ENCODE data around the gene APOL3. TPM values are rescaled to one million over a fixed set of nuclear protein-coding genes. Genes with fewer than 3 reads are reported as not detected.
"Not testable (repeated sequence)": the region's sequence is repeated elsewhere in the genome, so short reads cannot be mapped to it uniquely, and the experiment has no call there.

Gene APOL3
- total RNA-seq, 4 donors from 2014 or later: 60.9 to 149 (median 91.1) TPM

GRCh38 chr22:36193171-36193570 is 32.6 kb upstream of the APOL3 start:
- 82 to 86% methylated on average over 3 of the region's 3 CpGs for WGBS, 2 donors
- Histone ChIP-seq H3K27ac (no peak overlapping the region), H3K4me3 (no peak overlapping the region), H3K4me1 (peaks cover 0 to 24% (median 12%) of the 10 kb centered on the region in 4 donors), H3K9me3 (no peaks in the 10 kb centered on the region), H3K27me3 (no peaks in the 10 kb centered on the region), H3K36me3 (no peaks in the 10 kb centered on the region)
- DNase-seq (ENCODE audit: low spot score in 2 of 2): no peak
- TF ChIP-seq EP300 (IDR thresholded peaks at IDR 0.05): no peak
- no peak for TF ChIP-seq POLR2A (IDR thresholded peaks at IDR 0.05)
- no peak for TF ChIP-seq CTCF (IDR thresholded peaks at IDR 0.05)

DNA sequence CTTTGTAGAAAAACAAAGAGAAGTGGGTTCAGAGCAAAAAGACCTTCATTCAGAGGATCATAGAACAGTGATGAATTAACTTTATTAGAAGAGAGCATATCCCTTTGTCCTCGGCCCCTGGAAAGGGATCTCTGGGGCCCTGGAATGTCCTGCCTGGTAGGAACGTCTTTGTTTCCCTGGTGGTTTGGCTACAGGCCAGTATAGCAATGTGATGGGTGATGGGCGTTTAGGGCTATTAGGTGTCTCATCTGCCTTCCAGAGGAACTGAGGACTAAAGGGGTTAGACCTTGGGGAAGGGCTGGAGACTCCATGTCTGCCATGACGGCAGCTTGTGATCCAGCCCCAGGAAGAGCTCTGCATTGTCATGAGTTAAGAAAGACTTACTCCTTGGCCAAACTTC is 32.0 kb upstream of the APOL3 start:
- Histone ChIP-seq H3K4me3 (no peak overlapping the region), H3K9me3 (no peaks in the 10 kb centered on the region), H3K4me1 (peaks cover 0 to 17% (median 9%) of the 10 kb centered on the region in 4 donors), H3K27ac (no peak overlapping the region), H3K27me3 (no peaks in the 10 kb centered on the region), H3K36me3 (no peaks in the 10 kb centered on the region)
- no peak for DNase-seq (ENCODE audit: low spot score in 2 of 2)
- 32 to 52% methylated on average over 4 of the region's 4 CpGs for WGBS, 2 donors
- TF ChIP-seq POLR2A (IDR thresholded peaks at IDR 0.05): no peak
- no peak for TF ChIP-seq CTCF (IDR thresholded peaks at IDR 0.05)

DNA sequence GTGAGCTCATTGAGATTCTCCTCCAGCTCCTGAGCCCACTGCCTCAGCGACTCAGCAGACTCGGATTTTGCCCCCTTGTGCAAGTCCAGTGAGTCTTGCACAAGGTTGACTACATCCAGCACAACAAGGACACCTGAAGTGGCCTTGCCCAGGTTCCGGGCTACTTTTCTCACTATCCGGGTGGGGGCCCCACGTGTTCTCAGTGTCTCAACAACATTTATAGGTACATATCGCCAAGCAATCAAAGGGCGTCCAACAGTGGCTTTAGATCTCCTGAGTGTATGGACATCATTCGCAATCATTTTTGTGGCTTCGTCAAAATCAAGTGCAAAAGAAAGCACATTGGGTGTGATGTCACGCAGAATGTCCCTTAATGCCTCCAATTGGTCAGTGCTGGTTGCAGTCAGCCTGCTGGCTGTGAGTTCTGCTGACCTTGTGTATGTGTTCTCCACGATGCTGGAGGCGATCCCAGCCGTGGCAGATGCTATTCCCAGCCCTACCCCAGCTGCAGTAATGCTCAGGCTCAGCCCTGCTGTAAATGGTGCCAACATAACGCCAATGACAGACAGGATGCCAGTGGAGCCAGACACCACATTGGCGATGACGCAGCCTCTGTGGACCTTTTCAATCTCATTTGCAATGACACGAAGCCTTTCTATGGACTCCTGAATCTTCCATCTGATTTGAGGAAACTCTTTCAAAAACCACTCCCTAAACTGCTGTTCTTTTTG is 30.7 kb upstream of the APOL3 start:
- H3K4me1 ChIP-seq: peaks cover 0 to 5% (median 2%) of the 10 kb centered on the region in 4 donors
- H3K9me3 ChIP-seq: no peaks in the 10 kb centered on the region
- DNase-seq (ENCODE audit: low spot score in 2 of 2): peak; percentile 41 to 43
- H3K36me3 ChIP-seq: no peaks in the 10 kb centered on the region
- no peaks in the 10 kb centered on the region for H3K27me3 ChIP-seq
- 71 to 82% methylated on average over 17 of the region's 17 CpGs for WGBS, 2 donors
- H3K27ac ChIP-seq: no peak overlapping the region
- no peak overlapping the region for H3K4me3 ChIP-seq
- TF ChIP-seq POLR2A (IDR thresholded peaks at IDR 0.05): no peak
- TF ChIP-seq CTCF (IDR thresholded peaks at IDR 0.05): no peak
- no peak for TF ChIP-seq EP300 (IDR thresholded peaks at IDR 0.05)

DNA sequence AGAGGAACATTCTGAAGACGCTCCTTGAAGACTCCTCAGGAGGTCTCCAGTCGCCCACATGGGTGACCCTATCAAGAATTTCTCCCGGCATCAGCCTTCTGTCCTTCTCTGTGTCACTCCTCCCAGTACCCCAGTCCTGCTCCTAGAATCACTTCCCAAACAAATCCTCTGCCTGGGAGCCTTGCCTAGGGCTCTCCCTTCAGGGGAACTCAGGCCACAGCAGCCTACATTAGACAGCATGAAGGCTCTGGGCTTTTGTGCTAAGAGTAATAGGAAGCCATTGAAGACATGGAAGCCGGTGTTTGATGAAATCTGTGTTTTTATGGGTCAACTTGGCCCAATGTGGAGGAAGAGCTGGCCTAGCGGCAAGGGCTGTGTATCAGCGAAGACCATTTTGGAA is 27.3 kb upstream of the APOL3 start:
- not testable (repeated sequence) for H3K4me1 ChIP-seq; H3K9me3 ChIP-seq; DNase-seq (ENCODE audit: low spot score in 2 of 2); H3K4me3 ChIP-seq; H3K36me3 ChIP-seq; H3K27me3 ChIP-seq; H3K27ac ChIP-seq
- 88 to 98% methylated on average over 3 of the region's 6 CpGs for WGBS, 2 donors

- Histone ChIP-seq H3K4me3 (no peak overlapping the region), H3K36me3 (no peaks in the 10 kb centered on the region), H3K4me1 (peaks cover 0 to 8% (median 0%) of the 10 kb centered on the region in 4 donors), H3K9me3 (no peaks in the 10 kb centered on the region), H3K27me3 (no peaks in the 10 kb centered on the region), H3K27ac (no peak overlapping the region)
- 86 to 88% methylated on average over 14 of the region's 14 CpGs for WGBS, 2 donors
- TF ChIP-seq EP300 (IDR thresholded peaks at IDR 0.05) (no peak), CTCF (IDR thresholded peaks at IDR 0.05) (no peak), POLR2A (IDR thresholded peaks at IDR 0.05) (no peak)
- no peak for DNase-seq (ENCODE audit: low spot score in 2 of 2)
Observed at GRCh38 chr22:36185828-36186624, 25.5 kb upstream of the APOL3 start.
